Measurements from ENCODE around the gene DNAJA3. TPM values are rescaled to one million over a fixed set of nuclear protein-coding genes. Genes with fewer than 3 reads are reported as not detected.

The DNAJA3 gene
- 60.7 to 81.7 TPM (median 78.2 TPM) in 5 replicates for total RNA-seq (2022; extraction: Qiagen RNA extraction; ENCODE audit: low read depth)

GRCh38 chr16:4425378-4426020 lies at the start of gene DNAJA3:
Gene DNAJA3, plus strand, starts transcription at chr16:4425868. Its CDS starts 14 bp downstream, at chr16:4425882.

GRCh38 chr16:4416200-4417032 lies 9.3 kb upstream of the DNAJA3 start, which contains the start of gene CORO7:
Gene CORO7, minus strand, starts transcription at chr16:4416596. Its CDS starts 78 bp downstream, at chr16:4416518.

GRCh38 chr16:4474192-4474961 lies 48.7 kb downstream of the DNAJA3 start, which contains the start of gene NMRAL1:
Gene NMRAL1, minus strand, starts transcription at chr16:4474625. Its CDS starts 493 bp downstream, at chr16:4474132.

DNA sequence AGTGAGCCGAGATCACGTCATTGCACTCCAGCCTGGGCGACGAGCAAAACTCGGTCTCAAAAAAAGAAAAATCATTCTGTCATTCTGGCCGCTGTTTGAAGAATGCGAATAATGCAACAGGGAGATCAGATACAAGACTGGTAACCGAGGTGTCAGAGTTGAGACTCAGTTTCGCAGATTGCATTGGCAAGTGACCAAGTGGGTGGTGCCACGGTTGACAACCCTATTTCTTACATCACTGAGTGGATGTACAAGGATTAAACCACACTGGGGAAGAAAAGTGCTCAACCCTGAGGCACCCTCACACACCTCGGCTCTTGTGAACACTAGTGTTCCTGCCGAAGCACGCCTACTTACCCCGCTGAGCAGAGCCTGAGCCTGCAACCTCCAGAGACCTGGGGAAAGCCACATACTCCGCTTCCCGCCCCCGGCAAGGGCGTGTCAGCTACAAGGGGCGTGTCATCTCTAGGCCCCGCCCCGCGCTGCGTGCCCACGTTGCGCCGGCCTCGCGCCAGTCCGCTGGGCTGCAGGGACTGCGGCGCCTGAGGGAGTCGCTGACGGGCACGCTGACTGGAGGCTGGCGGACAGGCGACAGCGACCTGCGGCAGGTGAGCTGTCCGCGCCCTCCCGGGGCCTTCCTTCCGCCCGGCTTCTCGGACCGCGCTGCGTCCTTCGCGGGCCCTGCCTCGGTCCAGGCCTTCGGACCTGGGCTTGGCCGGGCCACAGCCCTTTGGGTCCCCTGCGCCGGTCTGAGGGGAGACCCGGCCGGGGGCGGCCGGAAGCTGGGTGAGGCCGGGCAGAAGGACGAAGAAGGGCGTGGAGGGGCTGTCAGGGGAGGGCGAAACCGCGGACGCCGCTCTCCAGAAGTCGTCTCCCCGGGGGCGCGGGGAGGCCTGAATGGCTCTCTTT lies 50.5 kb downstream of the DNAJA3 start, which contains the start of gene HMOX2:
HMOX2 (plus strand) TSS at position 519 of the 909 bp plus-strand sequence. CDS start 29,127 bp downstream, outside the sequence.

Other genes with a start within 250 kb of the DNAJA3 start
- 0.03 TPM in 1 of 5 replicates, not detected in the others for gene SRL, start 183.8 kb upstream of the DNAJA3 start, total RNA-seq (2022; extraction: Qiagen RNA extraction; ENCODE audit: low read depth)
- gene TFAP4, start 152.8 kb upstream of the DNAJA3 start, total RNA-seq (2022; extraction: Qiagen RNA extraction; ENCODE audit: low read depth), result 20.8 to 24.5 TPM (median 22.1 TPM) in 5 replicates
- 26.2 to 34.2 TPM (median 31.1 TPM) in 5 replicates for gene GLIS2, start 109.8 kb upstream of the DNAJA3 start, total RNA-seq (2022; extraction: Qiagen RNA extraction; ENCODE audit: low read depth)
- gene PAM16, start 74.5 kb upstream of the DNAJA3 start, total RNA-seq (2022; extraction: Qiagen RNA extraction; ENCODE audit: low read depth), result 60.7 to 78.1 TPM (median 72.7 TPM) in 5 replicates
- gene VASN, start 54.0 kb upstream of the DNAJA3 start, total RNA-seq (2022; extraction: Qiagen RNA extraction; ENCODE audit: low read depth), result 7.7 to 9.4 TPM (median 8.3 TPM) in 5 replicates
- 13.8 to 15.7 TPM (median 14.8 TPM) in 5 replicates for gene CORO7, start 9.3 kb upstream of the DNAJA3 start, total RNA-seq (2022; extraction: Qiagen RNA extraction; ENCODE audit: low read depth)
- gene NMRAL1, start 48.8 kb downstream of the DNAJA3 start, total RNA-seq (2022; extraction: Qiagen RNA extraction; ENCODE audit: low read depth), result 41.4 to 49.9 TPM (median 44.9 TPM) in 5 replicates
- 51.0 to 60.9 TPM (median 56.8 TPM) in 5 replicates for gene HMOX2, start 50.5 kb downstream of the DNAJA3 start, total RNA-seq (2022; extraction: Qiagen RNA extraction; ENCODE audit: low read depth)
- 8.0 to 12.2 TPM (median 10.7 TPM) in 5 replicates for gene CDIP1, start 112.9 kb downstream of the DNAJA3 start, total RNA-seq (2022; extraction: Qiagen RNA extraction; ENCODE audit: low read depth)
- gene C16orf96, start 130.5 kb downstream of the DNAJA3 start, total RNA-seq (2022; extraction: Qiagen RNA extraction; ENCODE audit: low read depth), result not detected in 5 replicates
- gene UBALD1, start 189.0 kb downstream of the DNAJA3 start, total RNA-seq (2022; extraction: Qiagen RNA extraction; ENCODE audit: low read depth), result 38.6 to 62.1 TPM (median 52.4 TPM) in 5 replicates
- gene MGRN1, start 199.0 kb downstream of the DNAJA3 start, total RNA-seq (2022; extraction: Qiagen RNA extraction; ENCODE audit: low read depth), result 36.8 to 44.4 TPM (median 39.7 TPM) in 5 replicates

Data from A549 treated with DMSO at 1 μM for 4 hours (cell line).